Breast epithelium (tissue), 3 donors: ENCODE results near the gene FBXW4.

ENCODE experiments used
- POLR2A ChIP-seq: fragments of 450-650 bp; IDR thresholded peaks from one replicate; pipeline ENCODE4 v1.6.1; 2016; ENCODE audit warnings: antibody characterized with exemption, mild to moderate bottlenecking, moderate library complexity
- POLR2AphosphoS5 ChIP-seq, 3 donors: sonication (generic); formaldehyde crosslinking; IDR thresholded peaks; one replicate each; pipeline ENCODE4 v1.6.1; 2017; ENCODE audit warnings: antibody characterized with exemption in 3 of 3
- TF ChIP-seq, protein P1 (sequence below), 3 donors: fragments of 450-650 bp; IDR thresholded peaks; one replicate each; pipeline ENCODE4 v1.5.1; 2016 to 2017; ENCODE audit warnings: antibody characterized with exemption in 3 of 3, mild to moderate bottlenecking in 3 of 3, moderate library complexity in 3 of 3

DNA sequence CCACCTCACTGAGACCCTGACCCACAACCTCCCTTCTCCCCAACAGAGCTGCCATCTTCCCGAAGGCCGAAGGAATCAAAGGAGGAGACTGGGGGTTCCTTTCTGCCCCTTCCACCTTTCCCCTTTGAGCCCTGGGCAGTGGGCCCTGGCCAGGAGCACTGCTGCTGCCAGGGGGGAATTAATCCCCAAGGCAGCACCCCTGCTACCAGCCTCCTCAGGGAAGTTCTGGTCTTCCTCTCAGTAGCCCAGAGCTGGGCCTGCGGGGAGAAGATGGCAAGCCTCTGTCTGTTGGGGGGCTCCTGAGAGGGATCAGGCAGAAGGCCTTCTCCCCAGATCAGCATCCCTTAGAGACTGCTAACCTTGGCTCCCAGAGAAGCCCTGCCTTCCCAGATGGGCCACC lies 81.3 kb downstream of the FBXW4 start:
- TF ChIP-seq POLR2A (no peak), POLR2AphosphoS5 (IDR thresholded peaks at IDR 0.05) (no peak)
- TF ChIP-seq, protein P1, sequence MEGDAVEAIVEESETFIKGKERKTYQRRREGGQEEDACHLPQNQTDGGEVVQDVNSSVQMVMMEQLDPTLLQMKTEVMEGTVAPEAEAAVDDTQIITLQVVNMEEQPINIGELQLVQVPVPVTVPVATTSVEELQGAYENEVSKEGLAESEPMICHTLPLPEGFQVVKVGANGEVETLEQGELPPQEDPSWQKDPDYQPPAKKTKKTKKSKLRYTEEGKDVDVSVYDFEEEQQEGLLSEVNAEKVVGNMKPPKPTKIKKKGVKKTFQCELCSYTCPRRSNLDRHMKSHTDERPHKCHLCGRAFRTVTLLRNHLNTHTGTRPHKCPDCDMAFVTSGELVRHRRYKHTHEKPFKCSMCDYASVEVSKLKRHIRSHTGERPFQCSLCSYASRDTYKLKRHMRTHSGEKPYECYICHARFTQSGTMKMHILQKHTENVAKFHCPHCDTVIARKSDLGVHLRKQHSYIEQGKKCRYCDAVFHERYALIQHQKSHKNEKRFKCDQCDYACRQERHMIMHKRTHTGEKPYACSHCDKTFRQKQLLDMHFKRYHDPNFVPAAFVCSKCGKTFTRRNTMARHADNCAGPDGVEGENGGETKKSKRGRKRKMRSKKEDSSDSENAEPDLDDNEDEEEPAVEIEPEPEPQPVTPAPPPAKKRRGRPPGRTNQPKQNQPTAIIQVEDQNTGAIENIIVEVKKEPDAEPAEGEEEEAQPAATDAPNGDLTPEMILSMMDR (IDR thresholded peaks at IDR 0.05): no peak
